ENCODE measurements around the gene CMAS.
"Not testable (repeated sequence)": the region's sequence is repeated elsewhere in the genome, so short reads cannot be mapped to it uniquely, and the experiment has no call there.

The CMAS gene

GRCh38 chr12:22083167-22083566 is 37.1 kb downstream of the CMAS start:
- Histone ChIP-seq H3K4me1 (ENCODE audit: control extremely low read depth in 1 of 4, control insufficient read depth in 4 of 4, insufficient read depth in 4 of 4, low read length in 3 of 4) (no peaks in the 10 kb centered on the region), H3K27ac (ENCODE audit: insufficient read depth in 1 of 2, low read depth in 1 of 2, low read length in 2 of 2, poor library complexity in 1 of 2, severe bottlenecking in 2 of 2) (no peak overlapping the region), H3K36me3 (ENCODE audit: control insufficient read depth in 4 of 4, insufficient read depth in 4 of 4, low read length in 3 of 4) (no peaks in the 10 kb centered on the region), H3K9me3 (ENCODE audit: control extremely low read depth in 1 of 5, control insufficient read depth in 4 of 5, insufficient read depth in 2 of 5, low read depth in 1 of 5, low read length in 4 of 5) (no peaks in the 10 kb centered on the region), H3K4me3 (ENCODE audit: control insufficient read depth in 1 of 7, extremely low read depth in 1 of 7, insufficient read depth in 4 of 7, low read depth in 2 of 7, low read length in 6 of 7) (no peak overlapping the region), H3K27me3 (replicated peaks in 2 of 5; ENCODE audit: control insufficient read depth in 4 of 5, insufficient read depth in 5 of 5, low read length in 4 of 5) (no peaks in the 10 kb centered on the region)
- DNase-seq = peak; percentile 57 to 78 (median 71)
- ChIA-PET POLR2A (no interaction called here), CTCF (interaction anchor here (0.7 to 3.0 kb wide), 19 partner anchors 9 to 585 kb away, joined by 3 to 31 read pairs (median 4); partner anchors contain the start of gene CMAS)

- no peak overlapping the region for H3K4me3 ChIP-seq (ENCODE audit: control insufficient read depth in 1 of 7, extremely low read depth in 1 of 7, insufficient read depth in 4 of 7, low read depth in 2 of 7, low read length in 6 of 7)
- H3K36me3 ChIP-seq (ENCODE audit: control insufficient read depth in 4 of 4, insufficient read depth in 4 of 4, low read length in 3 of 4) = no peaks in the 10 kb centered on the region
- 100% methylated on average over 1 of the region's 1 CpG for WGBS (ENCODE audit: insufficient coverage)
- POLR2A ChIA-PET = no interaction called here
- no peak for DNase-seq
- no peaks in the 10 kb centered on the region for H3K4me1 ChIP-seq (ENCODE audit: control extremely low read depth in 1 of 4, control insufficient read depth in 4 of 4, insufficient read depth in 4 of 4, low read length in 3 of 4)
- H3K9me3 ChIP-seq (ENCODE audit: control extremely low read depth in 1 of 5, control insufficient read depth in 4 of 5, insufficient read depth in 2 of 5, low read depth in 1 of 5, low read length in 4 of 5) = no peaks in the 10 kb centered on the region
- CTCF ChIA-PET = interaction anchor here (0.8 to 2.3 kb wide), 2 partner anchors 358 to 375 kb away, joined by 3 to 13 read pairs; no protein-coding TSS in a partner anchor
- no peaks in the 10 kb centered on the region for H3K27me3 ChIP-seq (replicated peaks in 2 of 5; ENCODE audit: control insufficient read depth in 4 of 5, insufficient read depth in 5 of 5, low read length in 4 of 5)
- H3K27ac ChIP-seq (ENCODE audit: insufficient read depth in 1 of 2, low read depth in 1 of 2, low read length in 2 of 2, poor library complexity in 1 of 2, severe bottlenecking in 2 of 2) = no peak overlapping the region
Observed at GRCh38 chr12:22084852-22085251, 38.8 kb downstream of the CMAS start.

- WGBS (ENCODE audit: insufficient coverage) = 100% methylated on average over 1 of the region's 2 CpGs
- ChIA-PET CTCF (interaction anchor here (1.1 to 1.5 kb wide), 3 partner anchors 369 to 582 kb away, joined by 3 to 6 read pairs (median 5); no protein-coding TSS in a partner anchor), POLR2A (no interaction called here)
Observed at GRCh38 chr12:22088886-22089285, 42.9 kb downstream of the CMAS start.

GRCh38 chr12:22089486-22089885 is 43.5 kb downstream of the CMAS start:
- H3K9me3 ChIP-seq (ENCODE audit: control extremely low read depth in 1 of 5, control insufficient read depth in 4 of 5, insufficient read depth in 2 of 5, low read depth in 1 of 5, low read length in 4 of 5) = no peaks in the 10 kb centered on the region
- 100% methylated on average over 1 of the region's 2 CpGs for WGBS (ENCODE audit: insufficient coverage)
- ChIA-PET CTCF (interaction anchor here (1.1 to 1.5 kb wide), 2 partner anchors 369 to 582 kb away, joined by 3 to 6 read pairs; no protein-coding TSS in a partner anchor), POLR2A (no interaction called here)
- no peaks in the 10 kb centered on the region for H3K4me1 ChIP-seq (ENCODE audit: control extremely low read depth in 1 of 4, control insufficient read depth in 4 of 4, insufficient read depth in 4 of 4, low read length in 3 of 4)
- no peaks in the 10 kb centered on the region for H3K36me3 ChIP-seq (ENCODE audit: control insufficient read depth in 4 of 4, insufficient read depth in 4 of 4, low read length in 3 of 4)
- H3K27me3 ChIP-seq (replicated peaks in 2 of 5; ENCODE audit: control insufficient read depth in 4 of 5, insufficient read depth in 5 of 5, low read length in 4 of 5) = no peaks in the 10 kb centered on the region
- H3K27ac ChIP-seq (ENCODE audit: insufficient read depth in 1 of 2, low read depth in 1 of 2, low read length in 2 of 2, poor library complexity in 1 of 2, severe bottlenecking in 2 of 2) = no peak overlapping the region
- no peak for DNase-seq
- H3K4me3 ChIP-seq (ENCODE audit: control insufficient read depth in 1 of 7, extremely low read depth in 1 of 7, insufficient read depth in 4 of 7, low read depth in 2 of 7, low read length in 6 of 7) = no peak overlapping the region

More at GRCh38 chr12:22088886-22089285, 42.9 kb downstream of the CMAS start:
- Histone ChIP-seq H3K36me3 (ENCODE audit: control insufficient read depth in 4 of 4, insufficient read depth in 4 of 4, low read length in 3 of 4) (no peaks in the 10 kb centered on the region), H3K27ac (ENCODE audit: insufficient read depth in 1 of 2, low read depth in 1 of 2, low read length in 2 of 2, poor library complexity in 1 of 2, severe bottlenecking in 2 of 2) (no peak overlapping the region), H3K27me3 (replicated peaks in 2 of 5; ENCODE audit: control insufficient read depth in 4 of 5, insufficient read depth in 5 of 5, low read length in 4 of 5) (no peaks in the 10 kb centered on the region), H3K4me3 (ENCODE audit: control insufficient read depth in 1 of 7, extremely low read depth in 1 of 7, insufficient read depth in 4 of 7, low read depth in 2 of 7, low read length in 6 of 7) (no peak overlapping the region), H3K9me3 (ENCODE audit: control extremely low read depth in 1 of 5, control insufficient read depth in 4 of 5, insufficient read depth in 2 of 5, low read depth in 1 of 5, low read length in 4 of 5) (no peaks in the 10 kb centered on the region), H3K4me1 (ENCODE audit: control extremely low read depth in 1 of 4, control insufficient read depth in 4 of 4, insufficient read depth in 4 of 4, low read length in 3 of 4) (no peaks in the 10 kb centered on the region)
- DNase-seq = no peak

- H3K4me1 ChIP-seq (ENCODE audit: control extremely low read depth in 1 of 4, control insufficient read depth in 4 of 4, insufficient read depth in 4 of 4, low read length in 3 of 4) = peaks cover 0 to 30% (median 19%) of the 10 kb centered on the region in 4 experiments
- H3K27ac ChIP-seq (ENCODE audit: insufficient read depth in 1 of 2, low read depth in 1 of 2, low read length in 2 of 2, poor library complexity in 1 of 2, severe bottlenecking in 2 of 2); POLR2A ChIA-PET; H3K36me3 ChIP-seq (ENCODE audit: control insufficient read depth in 4 of 4, insufficient read depth in 4 of 4, low read length in 3 of 4); H3K4me3 ChIP-seq (ENCODE audit: control insufficient read depth in 1 of 7, extremely low read depth in 1 of 7, insufficient read depth in 4 of 7, low read depth in 2 of 7, low read length in 6 of 7); H3K27me3 ChIP-seq (replicated peaks in 2 of 5; ENCODE audit: control insufficient read depth in 4 of 5, insufficient read depth in 5 of 5, low read length in 4 of 5); H3K9me3 ChIP-seq (ENCODE audit: control extremely low read depth in 1 of 5, control insufficient read depth in 4 of 5, insufficient read depth in 2 of 5, low read depth in 1 of 5, low read length in 4 of 5); DNase-seq: not testable (repeated sequence)
- 100% methylated on average over 1 of the region's 2 CpGs for WGBS (ENCODE audit: insufficient coverage)
- CTCF ChIA-PET = interaction anchor here (1.0 to 1.3 kb wide), 2 partner anchors 13 to 23 kb away, joined by 3 read pairs; no protein-coding TSS in a partner anchor
Observed at GRCh38 chr12:22099062-22099461, 53.0 kb downstream of the CMAS start.

- DNase-seq = peak; percentile 56 to 82 (median 81)
- no peaks in the 10 kb centered on the region for H3K27me3 ChIP-seq (replicated peaks in 2 of 5; ENCODE audit: control insufficient read depth in 4 of 5, insufficient read depth in 5 of 5, low read length in 4 of 5)
- CTCF ChIA-PET = interaction anchor here (0.6 to 1.7 kb wide), 10 partner anchors 18 to 358 kb away, joined by 3 to 7 read pairs (median 4); no protein-coding TSS in a partner anchor
- H3K4me1 ChIP-seq (ENCODE audit: control extremely low read depth in 1 of 4, control insufficient read depth in 4 of 4, insufficient read depth in 4 of 4, low read length in 3 of 4) = peaks cover 0 to 30% (median 19%) of the 10 kb centered on the region in 4 experiments
- no peaks in the 10 kb centered on the region for H3K9me3 ChIP-seq (ENCODE audit: control extremely low read depth in 1 of 5, control insufficient read depth in 4 of 5, insufficient read depth in 2 of 5, low read depth in 1 of 5, low read length in 4 of 5)
- 19% methylated on average over 3 of the region's 6 CpGs for WGBS (ENCODE audit: insufficient coverage)
- H3K4me3 ChIP-seq (ENCODE audit: control insufficient read depth in 1 of 7, extremely low read depth in 1 of 7, insufficient read depth in 4 of 7, low read depth in 2 of 7, low read length in 6 of 7) = peak overlapping the region in 2 of 7 experiments; percentile 13 to 15
- no peaks in the 10 kb centered on the region for H3K36me3 ChIP-seq (ENCODE audit: control insufficient read depth in 4 of 4, insufficient read depth in 4 of 4, low read length in 3 of 4)
- no peak overlapping the region for H3K27ac ChIP-seq (ENCODE audit: insufficient read depth in 1 of 2, low read depth in 1 of 2, low read length in 2 of 2, poor library complexity in 1 of 2, severe bottlenecking in 2 of 2)
- POLR2A ChIA-PET = no interaction called here
Observed at GRCh38 chr12:22100958-22101748, 55.1 kb downstream of the CMAS start.

GRCh38 chr12:22101749-22102243 is 55.8 kb downstream of the CMAS start:
- ChIA-PET POLR2A (no interaction called here), CTCF (interaction anchor here (0.6 to 1.7 kb wide), 9 partner anchors 19 to 342 kb away, joined by 3 to 7 read pairs (median 4); no protein-coding TSS in a partner anchor)
- peak; percentile 79 to 94 (median 94) for DNase-seq
- H3K36me3 ChIP-seq (ENCODE audit: control insufficient read depth in 4 of 4, insufficient read depth in 4 of 4, low read length in 3 of 4) = no peaks in the 10 kb centered on the region
- no peaks in the 10 kb centered on the region for H3K27me3 ChIP-seq (replicated peaks in 2 of 5; ENCODE audit: control insufficient read depth in 4 of 5, insufficient read depth in 5 of 5, low read length in 4 of 5)
- H3K9me3 ChIP-seq (ENCODE audit: control extremely low read depth in 1 of 5, control insufficient read depth in 4 of 5, insufficient read depth in 2 of 5, low read depth in 1 of 5, low read length in 4 of 5) = peaks cover 0 to 2% (median 0%) of the 10 kb centered on the region in 5 experiments
- peak overlapping the region in 1 of 7 experiments; percentile 13 for H3K4me3 ChIP-seq (ENCODE audit: control insufficient read depth in 1 of 7, extremely low read depth in 1 of 7, insufficient read depth in 4 of 7, low read depth in 2 of 7, low read length in 6 of 7)
- 13% methylated on average over 5 of the region's 5 CpGs for WGBS (ENCODE audit: insufficient coverage)
- H3K4me1 ChIP-seq (ENCODE audit: control extremely low read depth in 1 of 4, control insufficient read depth in 4 of 4, insufficient read depth in 4 of 4, low read length in 3 of 4) = peaks cover 0 to 30% (median 19%) of the 10 kb centered on the region in 4 experiments
- no peak overlapping the region for H3K27ac ChIP-seq (ENCODE audit: insufficient read depth in 1 of 2, low read depth in 1 of 2, low read length in 2 of 2, poor library complexity in 1 of 2, severe bottlenecking in 2 of 2)

Measured in common myeloid progenitor, CD34-positive (primary cell).